Activated CD4-positive, alpha-beta T cell treated with anti-CD3 and anti-CD28 coated beads, Interleukin-2, amount 10 ng/mL, durations not matched to agents 7 days and 5 days (primary cell): ENCODE results near the gene NOX3. TPM values are rescaled to one million over a fixed set of nuclear protein-coding genes. Genes with fewer than 3 reads are reported as not detected.
"Not testable (repeated sequence)": the region's sequence is repeated elsewhere in the genome, so short reads cannot be mapped to it uniquely, and the experiment has no call there.

Experiments used
- CTCF ChIA-PET: fragments of 350-600 bp; sonication (Branson Sonifier 250); formaldehyde crosslinking; loops from one replicate; lab custom pipeline; 2021; ENCODE audit warnings: antibody characterized with exemption; lab: Charles Lee
- POLR2A ChIA-PET: fragments of 350-600 bp; sonication (Branson Sonifier 250); formaldehyde crosslinking; loops from one replicate; lab custom pipeline; 2021; ENCODE audit warnings: antibody characterized with exemption; lab: Charles Lee
- DNase-seq: peaks from one replicate; pipeline ENCODE4 v3.0.0-alpha.2; 2020
- H3K27ac Mint-ChIP-seq: one replicate; pipeline ENCODE4 v1.8.0; 2021; ENCODE audit warnings: mild to moderate bottlenecking, moderate library complexity, mixed read lengths
- H3K27me3 Mint-ChIP-seq: one replicate; pipeline ENCODE4 v1.8.0; 2021; ENCODE audit warnings: mixed read lengths
- H3K36me3 Mint-ChIP-seq: one replicate; pipeline ENCODE4 v1.8.0; 2021; ENCODE audit warnings: low read depth, mixed read lengths
- H3K4me1 Mint-ChIP-seq: one replicate; pipeline ENCODE4 v1.8.0; 2021; ENCODE audit warnings: mixed read lengths
- H3K4me3 Mint-ChIP-seq: one replicate; pipeline ENCODE4 v1.8.0; 2021; ENCODE audit warnings: mild to moderate bottlenecking, moderate library complexity, mixed read lengths
- H3K9me3 Mint-ChIP-seq: one replicate; pipeline ENCODE4 v1.8.0; 2021; ENCODE audit warnings: mixed read lengths
- total RNA-seq, 2 experiments: library from RNA; stranded (reverse); gene quantifications; one replicate each; pipeline ENCODE4 v1.2.3, GENCODE V29; 2021

NOX3 gene
- total RNA-seq, 2 experiments from 2014 or later, result not detected

- H3K4me3 Mint-ChIP-seq, H3K27me3 Mint-ChIP-seq, H3K4me1 Mint-ChIP-seq, POLR2A ChIA-PET, H3K27ac Mint-ChIP-seq, H3K9me3 Mint-ChIP-seq, CTCF ChIA-PET, H3K36me3 Mint-ChIP-seq, DNase-seq: not testable (repeated sequence)
These were observed 91.6 kb downstream of the NOX3 start for GRCh38 chr6:155364021-155364420.

- POLR2A ChIA-PET, result interaction anchor here (0.6 kb wide), 1 partner anchor 974 kb away, joined by 3 read pairs; no protein-coding TSS in a partner anchor
- H3K36me3 Mint-ChIP-seq, H3K4me3 Mint-ChIP-seq, CTCF ChIA-PET, H3K27ac Mint-ChIP-seq, H3K4me1 Mint-ChIP-seq, H3K9me3 Mint-ChIP-seq, DNase-seq: not testable (repeated sequence)
- H3K27me3 Mint-ChIP-seq, result peaks cover 12% of the 10 kb centered on the region
These were observed 92.5 kb downstream of the NOX3 start for GRCh38 chr6:155362968-155363632.

GRCh38 chr6:155354167-155354566 lies 101.5 kb downstream of the NOX3 start:
- H3K27me3 Mint-ChIP-seq, result peaks cover 6% of the 10 kb centered on the region
- peaks cover 19% of the 10 kb centered on the region for H3K9me3 Mint-ChIP-seq
- no peak overlapping the region for H3K4me3 Mint-ChIP-seq
- no peak overlapping the region for H3K27ac Mint-ChIP-seq
- H3K36me3 Mint-ChIP-seq, result peaks cover 4% of the 10 kb centered on the region
- no peaks in the 10 kb centered on the region for H3K4me1 Mint-ChIP-seq
- DNase-seq, result no peak
- ChIA-PET POLR2A (no interaction called here), CTCF (no interaction called here)

- Mint-ChIP-seq H3K27me3 (no peaks in the 10 kb centered on the region), H3K27ac (no peak overlapping the region), H3K36me3 (peaks cover 4% of the 10 kb centered on the region), H3K4me3 (no peak overlapping the region), H3K4me1 (no peaks in the 10 kb centered on the region), H3K9me3 (peaks cover 22% of the 10 kb centered on the region)
- ChIA-PET CTCF (no interaction called here), POLR2A (no interaction called here)
- no peak for DNase-seq
These were observed 102.8 kb downstream of the NOX3 start for GRCh38 chr6:155352811-155353210.

GRCh38 chr6:155352130-155352420 lies 103.6 kb downstream of the NOX3 start:
- CTCF ChIA-PET, result no interaction called here
- peaks cover 4% of the 10 kb centered on the region for H3K36me3 Mint-ChIP-seq

GRCh38 chr6:155351273-155352129 lies 104.1 kb downstream of the NOX3 start:
- ChIA-PET CTCF (no interaction called here), POLR2A (no interaction called here)
- Mint-ChIP-seq H3K27ac (no peak overlapping the region), H3K36me3 (peaks cover 6% of the 10 kb centered on the region), H3K9me3 (peaks cover 35% of the 10 kb centered on the region), H3K4me1 (no peaks in the 10 kb centered on the region), H3K27me3 (no peaks in the 10 kb centered on the region), H3K4me3 (no peak overlapping the region)
- no peak for DNase-seq

More at GRCh38 chr6:155352130-155352420, 103.6 kb downstream of the NOX3 start:
- H3K27ac Mint-ChIP-seq, result no peak overlapping the region
- no peaks in the 10 kb centered on the region for H3K4me1 Mint-ChIP-seq
- peaks cover 30% of the 10 kb centered on the region for H3K9me3 Mint-ChIP-seq
- H3K4me3 Mint-ChIP-seq, result no peak overlapping the region
- no peak for DNase-seq
- no peaks in the 10 kb centered on the region for H3K27me3 Mint-ChIP-seq
- POLR2A ChIA-PET, result no interaction called here

- Mint-ChIP-seq H3K27ac (no peak overlapping the region), H3K9me3 (peaks cover 43% of the 10 kb centered on the region), H3K4me3 (no peak overlapping the region), H3K36me3 (peaks cover 7% of the 10 kb centered on the region), H3K4me1 (no peaks in the 10 kb centered on the region), H3K27me3 (no peaks in the 10 kb centered on the region)
- DNase-seq, result no peak
- POLR2A ChIA-PET, result no interaction called here
- CTCF ChIA-PET, result interaction anchor here (1.3 kb wide), 1 partner anchor 20 kb away, joined by 3 read pairs; no protein-coding TSS in a partner anchor
These were observed 105.7 kb downstream of the NOX3 start for GRCh38 chr6:155349956-155350355.

- ChIA-PET POLR2A (no interaction called here), CTCF (no interaction called here)
- DNase-seq, result no peak
- Mint-ChIP-seq H3K4me1 (no peaks in the 10 kb centered on the region), H3K36me3 (peaks cover 3% of the 10 kb centered on the region), H3K27me3 (no peaks in the 10 kb centered on the region), H3K4me3 (no peak overlapping the region), H3K9me3 (peaks cover 37% of the 10 kb centered on the region), H3K27ac (no peak overlapping the region)
These were observed 106.5 kb downstream of the NOX3 start for GRCh38 chr6:155349129-155349528.

GRCh38 chr6:155347800-155348199 lies 107.8 kb downstream of the NOX3 start:
- H3K9me3 Mint-ChIP-seq, result peaks cover 29% of the 10 kb centered on the region
- no peak overlapping the region for H3K4me3 Mint-ChIP-seq
- no peaks in the 10 kb centered on the region for H3K4me1 Mint-ChIP-seq

GRCh38 chr6:155346957-155347356 lies 108.7 kb downstream of the NOX3 start:
- POLR2A ChIA-PET, result no interaction called here
- peaks cover 29% of the 10 kb centered on the region for H3K9me3 Mint-ChIP-seq
- CTCF ChIA-PET, result no interaction called here
- DNase-seq, result no peak
- H3K4me3 Mint-ChIP-seq, result no peak overlapping the region
- no peaks in the 10 kb centered on the region for H3K27me3 Mint-ChIP-seq
- H3K36me3 Mint-ChIP-seq, result peaks cover 3% of the 10 kb centered on the region
- peak overlapping the region; percentile 73 for H3K27ac Mint-ChIP-seq
- no peaks in the 10 kb centered on the region for H3K4me1 Mint-ChIP-seq

More at GRCh38 chr6:155347800-155348199, 107.8 kb downstream of the NOX3 start:
- Mint-ChIP-seq H3K36me3 (peaks cover 3% of the 10 kb centered on the region), H3K27ac (no peak overlapping the region), H3K27me3 (no peaks in the 10 kb centered on the region)
- CTCF ChIA-PET, result interaction anchor here (1.2 kb wide), 1 partner anchor 70 kb away, joined by 3 read pairs; no protein-coding TSS in a partner anchor
- POLR2A ChIA-PET, result no interaction called here
- no peak for DNase-seq

Other genes starting within 250 kb of the NOX3 start
- gene CLDN20, start 191.8 kb downstream of the NOX3 start, total RNA-seq, result not detected
- 10 to 100 TPM; 25.8 to 26.5 TPM for gene TFB1M, start 141.4 kb downstream of the NOX3 start, total RNA-seq